Natural killer cell (primary cell): ENCODE data around the gene FRMPD2. TPM values are rescaled to one million over a fixed set of nuclear protein-coding genes. Genes with fewer than 3 reads are reported as not detected.
"Not testable (repeated sequence)": the region's sequence is repeated elsewhere in the genome, so short reads cannot be mapped to it uniquely, and the experiment has no call there.

Source experiments
- ATAC-seq, 3 donors: fragments of 150-1000 bp in 2 of 3; fragments of 200-7000 bp in 1 of 3; cut with Tn5 transposase; 1 replicate in 1 of 3; 2 replicates in 2 of 3; pipeline ENCODE4 v1.10.0; 2021; ENCODE audit warnings: mild to moderate bottlenecking in 2 of 3, moderate library complexity in 2 of 3
- DNase-seq, 2 donors: peaks; one replicate each; pipeline versions ENCODE4 v3.0.0 to v3.0.0-alpha.2; 2013 to 2021; ENCODE audit warnings: mixed read lengths in 1 of 2
- H3K27ac ChIP-seq: one replicate; pipeline ENCODE4 v1.5.1; 2013; ENCODE audit warnings: mild to moderate bottlenecking, low read length
- H3K27me3 ChIP-seq: one replicate; pipeline ENCODE4 v1.6.1; 2013; ENCODE audit warnings: low read length; ENCODE audit not compliant: control insufficient read depth, insufficient read depth
- H3K36me3 ChIP-seq: one replicate; pipeline ENCODE4 v1.6.1; 2013; ENCODE audit warnings: low read length; ENCODE audit not compliant: control insufficient read depth, insufficient read depth
- H3K4me1 ChIP-seq: one replicate; pipeline ENCODE4 v1.6.1; 2013; ENCODE audit warnings: low read length; ENCODE audit not compliant: control insufficient read depth, insufficient read depth
- H3K4me3 ChIP-seq: one replicate; pipeline ENCODE4 v1.5.1; 2013; ENCODE audit warnings: low read length
- H3K9me3 ChIP-seq: one replicate; pipeline ENCODE4 v1.6.1; 2013; ENCODE audit warnings: low read length; ENCODE audit not compliant: control insufficient read depth, insufficient read depth
- H3K27ac Mint-ChIP-seq, 2 donors: one replicate each; pipeline ENCODE4 v1.8.0; 2022; ENCODE audit warnings: mild to moderate bottlenecking in 2 of 2, mixed read lengths in 2 of 2, moderate library complexity in 1 of 2
- H3K27me3 Mint-ChIP-seq, 2 donors: one replicate each; pipeline ENCODE4 v1.8.0; 2022; ENCODE audit warnings: low read depth in 2 of 2, mixed read lengths in 2 of 2
- H3K36me3 Mint-ChIP-seq: one replicate; pipeline ENCODE4 v1.8.0; 2022; ENCODE audit warnings: mixed read lengths
- H3K4me1 Mint-ChIP-seq, 2 donors: one replicate each; pipeline ENCODE4 v1.8.0; 2022; ENCODE audit warnings: mixed read lengths in 2 of 2
- H3K4me3 Mint-ChIP-seq: one replicate; pipeline ENCODE4 v1.8.0; 2022; ENCODE audit warnings: mild to moderate bottlenecking, moderate library complexity, mixed read lengths
- H3K9me3 Mint-ChIP-seq, 2 donors: one replicate each; pipeline ENCODE4 v1.8.0; 2022; ENCODE audit warnings: mixed read lengths in 2 of 2
- WGBS: methylation state at CpG from one replicate; pipeline ENCODE4 v1.1.7; 2013; ENCODE audit warnings: missing lambda C conversion rate; ENCODE audit not compliant: insufficient coverage; 5-methylcytosine and 5-hydroxymethylcytosine counted together
- intact Hi-C: fragments of 100-400 bp; cut with micrococcal nuclease; formaldehyde crosslinking; loops from one replicate; pipeline ENCODE4 v1.14.2; 2022
- total RNA-seq, 4 donors: library from RNA; stranded (reverse); fragments of 120-200 nt in 1 of 4; gene quantifications; one replicate each; pipeline versions ENCODE4 v1.2.3 to v1.2.4, GENCODE V29; 2013 to 2022
- TF ChIP-seq, protein P1 (sequence below): fragments of 200-600 bp; IDR thresholded peaks from one replicate; pipeline ENCODE4 v1.8.0; 2022; ENCODE audit warnings: antibody characterized with exemption

Gene FRMPD2
- total RNA-seq, 3 donors from 2014 or later (not counting 1 experiment from before 2014, with no cell fraction given) = 0.20 TPM; not detected in 2

DNA sequence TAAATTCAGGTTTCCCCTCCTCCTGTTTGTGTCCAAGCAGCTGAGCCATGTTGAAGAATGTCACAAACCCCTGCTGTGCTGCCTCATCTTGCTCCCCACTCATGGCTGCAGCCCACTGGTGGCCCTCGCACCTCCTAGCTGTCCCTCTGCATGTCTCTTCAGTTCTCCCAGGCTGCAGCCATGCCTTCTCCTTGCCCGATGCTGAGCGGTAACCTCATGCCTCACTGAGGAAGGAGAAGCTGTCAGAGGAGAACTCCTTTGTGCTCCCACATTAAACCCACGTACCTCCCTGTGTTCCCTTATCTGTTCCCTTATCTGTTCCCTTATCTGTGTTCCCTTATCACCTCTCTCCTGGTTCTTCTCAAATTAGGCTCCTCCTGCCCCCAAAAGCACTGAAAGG is 10.3 kb upstream of the FRMPD2 start:
- Mint-ChIP-seq H3K9me3 (peaks cover 2 to 4% of the 10 kb centered on the region in 2 donors), H3K27ac (no peak overlapping the region), H3K27me3 (peaks cover 13 to 27% of the 10 kb centered on the region in 2 donors), H3K36me3 (no peaks in the 10 kb centered on the region), H3K4me1 (no peaks in the 10 kb centered on the region), H3K4me3 (no peak overlapping the region)
- DNase-seq (no peak), ATAC-seq (no peak)
- intact Hi-C loops = no loop called here
- Histone ChIP-seq H3K4me1 (peaks cover 3% of the 10 kb centered on the region), H3K27me3 (no peaks in the 10 kb centered on the region), H3K27ac (no peak overlapping the region), H3K9me3 (peaks cover 5% of the 10 kb centered on the region), H3K4me3 (no peak overlapping the region), H3K36me3 (no peaks in the 10 kb centered on the region)
- 74% methylated on average over 4 of the region's 4 CpGs for WGBS
- TF ChIP-seq, protein P1, sequence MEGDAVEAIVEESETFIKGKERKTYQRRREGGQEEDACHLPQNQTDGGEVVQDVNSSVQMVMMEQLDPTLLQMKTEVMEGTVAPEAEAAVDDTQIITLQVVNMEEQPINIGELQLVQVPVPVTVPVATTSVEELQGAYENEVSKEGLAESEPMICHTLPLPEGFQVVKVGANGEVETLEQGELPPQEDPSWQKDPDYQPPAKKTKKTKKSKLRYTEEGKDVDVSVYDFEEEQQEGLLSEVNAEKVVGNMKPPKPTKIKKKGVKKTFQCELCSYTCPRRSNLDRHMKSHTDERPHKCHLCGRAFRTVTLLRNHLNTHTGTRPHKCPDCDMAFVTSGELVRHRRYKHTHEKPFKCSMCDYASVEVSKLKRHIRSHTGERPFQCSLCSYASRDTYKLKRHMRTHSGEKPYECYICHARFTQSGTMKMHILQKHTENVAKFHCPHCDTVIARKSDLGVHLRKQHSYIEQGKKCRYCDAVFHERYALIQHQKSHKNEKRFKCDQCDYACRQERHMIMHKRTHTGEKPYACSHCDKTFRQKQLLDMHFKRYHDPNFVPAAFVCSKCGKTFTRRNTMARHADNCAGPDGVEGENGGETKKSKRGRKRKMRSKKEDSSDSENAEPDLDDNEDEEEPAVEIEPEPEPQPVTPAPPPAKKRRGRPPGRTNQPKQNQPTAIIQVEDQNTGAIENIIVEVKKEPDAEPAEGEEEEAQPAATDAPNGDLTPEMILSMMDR = no peak

DNA sequence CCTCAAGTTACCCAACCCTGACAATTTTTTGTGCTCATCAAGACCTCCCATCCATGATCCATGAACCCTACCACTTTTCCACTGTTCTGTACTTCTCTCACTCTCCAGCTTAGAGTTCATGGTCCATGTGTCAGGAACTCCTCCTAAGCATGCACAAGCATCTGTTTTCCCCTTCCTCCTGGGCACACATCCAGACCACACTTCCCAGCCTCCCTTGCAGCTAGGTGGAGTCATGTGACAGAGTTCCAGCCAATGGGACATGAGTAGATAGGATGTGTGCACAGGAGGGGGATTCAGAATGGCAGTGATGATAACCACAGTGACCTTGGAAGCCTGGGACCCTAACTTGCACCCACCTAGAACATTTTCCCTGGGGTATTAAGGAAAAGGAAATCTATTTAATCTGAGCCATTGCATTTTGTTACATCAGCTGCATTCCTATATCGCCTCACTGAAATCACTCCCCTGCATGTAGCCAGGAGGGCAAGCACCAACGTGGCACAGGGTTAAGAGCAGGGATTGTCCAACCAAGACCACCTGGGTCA is 9.6 kb upstream of the FRMPD2 start:
- Histone ChIP-seq H3K9me3 (peaks cover 5% of the 10 kb centered on the region), H3K36me3 (no peaks in the 10 kb centered on the region), H3K27ac (no peak overlapping the region), H3K4me1 (peaks cover 3% of the 10 kb centered on the region), H3K4me3 (no peak overlapping the region), H3K27me3 (no peaks in the 10 kb centered on the region)
- TF ChIP-seq, protein P1 = no peak
- H3K4me3 Mint-ChIP-seq = no peak overlapping the region
- peaks cover 2 to 4% of the 10 kb centered on the region in 2 donors for H3K9me3 Mint-ChIP-seq
- H3K27ac Mint-ChIP-seq = no peak overlapping the region
- intact Hi-C loops = no loop called here
- no peaks in the 10 kb centered on the region for H3K36me3 Mint-ChIP-seq
- H3K4me1 Mint-ChIP-seq = no peaks in the 10 kb centered on the region
- peaks cover 13 to 27% of the 10 kb centered on the region in 2 donors for H3K27me3 Mint-ChIP-seq
- WGBS = 87% methylated on average over 2 of the region's 2 CpGs
- ATAC-seq = no peak
- no peak for DNase-seq

DNA sequence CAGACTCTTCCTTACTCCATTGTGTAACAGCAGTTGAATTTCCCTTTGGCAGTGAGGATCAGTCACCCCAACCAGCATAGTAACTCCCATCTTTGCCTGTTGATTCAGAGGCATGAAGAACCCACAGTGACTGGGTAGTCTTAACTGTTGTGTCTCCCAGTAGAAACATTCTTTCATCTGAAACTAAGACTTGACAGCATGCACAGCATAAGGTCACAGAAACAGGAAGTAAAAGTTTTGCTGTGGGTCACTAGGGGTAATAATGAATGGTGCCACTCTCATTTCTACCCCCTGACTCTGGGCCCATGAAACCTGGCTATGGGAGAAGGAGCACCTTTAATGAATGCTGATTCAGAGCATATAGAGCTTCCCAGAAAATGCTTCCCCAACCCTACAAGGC is 8.3 kb upstream of the FRMPD2 start:
- Histone ChIP-seq H3K27me3 (no peaks in the 10 kb centered on the region), H3K9me3 (peaks cover 5% of the 10 kb centered on the region), H3K4me1 (no peaks in the 10 kb centered on the region), H3K27ac (no peak overlapping the region), H3K4me3 (no peak overlapping the region), H3K36me3 (no peaks in the 10 kb centered on the region)
- intact Hi-C loops = no loop called here
- H3K4me3 Mint-ChIP-seq = no peak overlapping the region
- TF ChIP-seq, protein P1 = no peak
- peaks cover 2 to 4% of the 10 kb centered on the region in 2 donors for H3K9me3 Mint-ChIP-seq
- ATAC-seq (no peak), DNase-seq (no peak)
- H3K27me3 Mint-ChIP-seq = peaks cover 13 to 36% of the 10 kb centered on the region in 2 donors
- no peaks in the 10 kb centered on the region for H3K36me3 Mint-ChIP-seq
- no peaks in the 10 kb centered on the region for H3K4me1 Mint-ChIP-seq
- H3K27ac Mint-ChIP-seq = no peak overlapping the region

DNA sequence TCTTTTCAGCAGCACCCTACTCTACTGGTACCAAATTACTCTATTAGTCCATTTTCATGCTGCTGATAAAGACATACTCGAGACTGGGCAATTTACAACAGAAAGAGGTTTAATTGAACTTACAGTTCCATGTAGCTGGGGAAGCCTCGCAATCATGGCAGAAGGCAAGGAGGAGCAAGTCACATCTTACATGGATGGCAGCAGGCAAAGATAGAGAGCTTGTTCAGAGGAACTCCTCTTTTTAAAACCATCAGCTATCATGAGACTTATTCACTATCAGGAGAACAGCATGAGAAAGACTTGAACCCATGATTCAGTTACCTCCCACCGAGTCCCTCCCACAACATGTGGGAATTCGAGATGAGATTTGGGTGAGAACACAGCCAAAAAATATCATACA is 7.2 kb upstream of the FRMPD2 start:
- H3K36me3 ChIP-seq, H3K4me1 ChIP-seq, H3K4me1 Mint-ChIP-seq, H3K9me3 Mint-ChIP-seq, H3K4me3 Mint-ChIP-seq, ATAC-seq, H3K36me3 Mint-ChIP-seq, H3K27me3 ChIP-seq, H3K4me3 ChIP-seq, intact Hi-C loops, H3K27ac ChIP-seq, H3K27ac Mint-ChIP-seq, DNase-seq, H3K9me3 ChIP-seq: not testable (repeated sequence)
- WGBS = 56% methylated on average over 3 of the region's 4 CpGs
- H3K27me3 Mint-ChIP-seq = peaks cover 13 to 40% of the 10 kb centered on the region in 2 donors
